ENCODE results near the gene LRRC4C. TPM values are rescaled to one million over a fixed set of nuclear protein-coding genes. Genes with fewer than 3 reads are reported as not detected.

Gene LRRC4C
- total and polyA plus RNA-seq, 2 experiments from 2014 or later = 0.35 to 1.1 TPM

- Mint-ChIP-seq H3K4me3 (no peak overlapping the region), H3K27ac (no peak overlapping the region), H3K27me3 (ENCODE audit: insufficient read depth, low read depth, poor library complexity) (no peaks in the 10 kb centered on the region), H3K4me1 (no peaks in the 10 kb centered on the region), H3K36me3 (ENCODE audit: low read depth) (peaks cover under 1% of the 10 kb centered on the region; the same call in 2 of the 3 replicates), H3K9me3 (peaks cover under 1% of the 10 kb centered on the region; the same call in 2 of the 3 replicates)
- Histone ChIP-seq H3K27ac (ENCODE audit: low read depth) (no peak overlapping the region), H3K27me3 (ENCODE audit: insufficient read depth) (no peaks in the 10 kb centered on the region), H3K4me2 (no peak overlapping the region), H3F3A (replicated peaks; ENCODE audit: low read depth) (no peaks in the 10 kb centered on the region), H2AFZ (peak overlapping the region; percentile 80), H3K79me2 (replicated peaks; ENCODE audit: insufficient read depth) (no peaks in the 10 kb centered on the region), H3K4me3 (no peak overlapping the region), H4K20me1 (replicated peaks; ENCODE audit: insufficient read depth) (no peaks in the 10 kb centered on the region), H3K9me2 (ENCODE audit: insufficient read depth) (peaks cover 3% of the 10 kb centered on the region; the same call in 1 of the 2 replicates), H3K36me3 (ENCODE audit: insufficient read depth) (no peaks in the 10 kb centered on the region), H3K4me1 (ENCODE audit: insufficient read depth) (no peaks in the 10 kb centered on the region)
- ATAC-seq = no peak
- DNase-seq (ENCODE audit: low spot score) = no peak
- TF ChIP-seq, protein P1, sequence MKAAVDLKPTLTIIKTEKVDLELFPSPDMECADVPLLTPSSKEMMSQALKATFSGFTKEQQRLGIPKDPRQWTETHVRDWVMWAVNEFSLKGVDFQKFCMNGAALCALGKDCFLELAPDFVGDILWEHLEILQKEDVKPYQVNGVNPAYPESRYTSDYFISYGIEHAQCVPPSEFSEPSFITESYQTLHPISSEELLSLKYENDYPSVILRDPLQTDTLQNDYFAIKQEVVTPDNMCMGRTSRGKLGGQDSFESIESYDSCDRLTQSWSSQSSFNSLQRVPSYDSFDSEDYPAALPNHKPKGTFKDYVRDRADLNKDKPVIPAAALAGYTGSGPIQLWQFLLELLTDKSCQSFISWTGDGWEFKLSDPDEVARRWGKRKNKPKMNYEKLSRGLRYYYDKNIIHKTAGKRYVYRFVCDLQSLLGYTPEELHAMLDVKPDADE (IDR thresholded peaks at IDR 0.05) = no peak
- TF ChIP-seq POLR2AphosphoS5 (IDR thresholded peaks at IDR 0.05; ENCODE audit: low read depth) (no peak), JUNB (IDR thresholded peaks at IDR 0.05; ENCODE audit: unreplicated experiment) (no peak), EZH2phosphoT487 (IDR thresholded peaks at IDR 0.05; ENCODE audit: unreplicated experiment) (no peak), CREB1 (CRISPR knock-in tag; IDR thresholded peaks at IDR 0.05; ENCODE audit: low read depth) (no peak), CTCF (conservative IDR thresholded peaks at IDR 0.05; ENCODE audit: low read depth in 2 of 2) (no peak), ZNF462 (CRISPR knock-in tag; IDR thresholded peaks at IDR 0.05) (no peak), ZNF331 (CRISPR knock-in tag; IDR thresholded peaks at IDR 0.05; ENCODE audit: low read depth) (no peak), NANOG (IDR thresholded peaks at IDR 0.05; ENCODE audit: borderline replicate concordance) (no peak), STAT1 (IDR thresholded peaks at IDR 0.05; ENCODE audit: unreplicated experiment) (no peak), EZH2 (IDR thresholded peaks at IDR 0.05; ENCODE audit: low read depth, unreplicated experiment) (no peak), REST (IDR thresholded peaks at IDR 0.05; ENCODE audit: unreplicated experiment) (no peak), ZNF114 (CRISPR knock-in tag; IDR thresholded peaks at IDR 0.05) (no peak)
Observed at GRCh38 chr11:41189701-41190436, 269.6 kb downstream of the LRRC4C start.

Data from GM23338 (cell line).